OCI-LY7 (cell line): ENCODE measurements around the gene THSD7A.

ENCODE experiments used
- CTCF ChIP-seq: fragments of 200-600 bp; sonication (generic); conservative IDR thresholded peaks from 2 replicates; pipeline ENCODE4 v1.5.1; 2014; ENCODE audit warnings: mild to moderate bottlenecking, antibody characterized with exemption, low read length, moderate library complexity, mixed read lengths
- EZH2phosphoT487 ChIP-seq: fragments of 200-600 bp; sonication (generic); IDR thresholded peaks from 2 replicates; pipeline ENCODE4 v1.6.1; 2018; ENCODE audit warnings: low read depth, borderline replicate concordance, mild to moderate bottlenecking, mixed run types, antibody characterized with exemption, low read length, moderate library complexity, mixed read lengths

GRCh38 chr7:11513460-11513859 is 318.5 kb downstream of the THSD7A start:
- TF ChIP-seq CTCF (no peak), EZH2phosphoT487 (no peak)
